ENCODE measurements around the gene PRIMA1.

Gene PRIMA1

GRCh38 chr14:93728651-93729016 is 59.7 kb downstream of the PRIMA1 start:
- DNase-seq, result no peak

GRCh38 chr14:93727917-93728650 is 60.2 kb downstream of the PRIMA1 start:
- no peak for DNase-seq

GRCh38 chr14:93727039-93727740 is 61.1 kb downstream of the PRIMA1 start:
- no peak for DNase-seq

GRCh38 chr14:93725993-93726392 is 62.3 kb downstream of the PRIMA1 start:
- DNase-seq, result no peak

GRCh38 chr14:93725002-93725582 is 63.2 kb downstream of the PRIMA1 start:
- no peak for DNase-seq

- no peak for DNase-seq
These were observed 65.3 kb downstream of the PRIMA1 start for GRCh38 chr14:93723001-93723400.

- no peak for DNase-seq
These were observed 67.3 kb downstream of the PRIMA1 start for GRCh38 chr14:93720981-93721483.

- DNase-seq, result no peak
These were observed 68.0 kb downstream of the PRIMA1 start for GRCh38 chr14:93720076-93720815.

GRCh38 chr14:93719256-93719655 is 69.0 kb downstream of the PRIMA1 start:
- no peak for DNase-seq

GRCh38 chr14:93717668-93718320 is 70.5 kb downstream of the PRIMA1 start:
- no peak for DNase-seq

- DNase-seq, result no peak
These were observed 71.3 kb downstream of the PRIMA1 start for GRCh38 chr14:93716746-93717667.

- no peak for DNase-seq
These were observed 72.1 kb downstream of the PRIMA1 start for GRCh38 chr14:93716002-93716745.

- DNase-seq, result no peak
These were observed 72.9 kb downstream of the PRIMA1 start for GRCh38 chr14:93715279-93715927.

GRCh38 chr14:93714605-93715004 is 73.7 kb downstream of the PRIMA1 start:
- DNase-seq, result no peak

- DNase-seq, result no peak
These were observed 74.4 kb downstream of the PRIMA1 start for GRCh38 chr14:93713726-93714405.

GRCh38 chr14:93712838-93713724 is 75.2 kb downstream of the PRIMA1 start:
- DNase-seq, result peak; percentile 20

- DNase-seq, result no peak
These were observed 76.0 kb downstream of the PRIMA1 start for GRCh38 chr14:93712079-93712837.

GRCh38 chr14:93709249-93709648 is 79.0 kb downstream of the PRIMA1 start:
- no peak for DNase-seq
